HFF-Myc (cell line): ENCODE results near the gene DUSP16.

ENCODE experiments used
- DNase-seq: peaks from one replicate; pipeline ENCODE4 v3.0.0-alpha.2; 2011; ENCODE audit warnings: low read depth; ENCODE audit errors: extremely low read depth
- H3K4me3 ChIP-seq: replicated peaks from 2 replicates; pipeline ENCODE4 v1.5.1; 2011; ENCODE audit warnings: low read depth, mild to moderate bottlenecking, control low read depth, low read length
- CTCF ChIP-seq: IDR thresholded peaks from 2 replicates; pipeline ENCODE4 v1.5.1; 2012; ENCODE audit warnings: mild to moderate bottlenecking, low read depth, low read length, control low read depth; ENCODE audit errors: missing control alignments

The DUSP16 gene

DNA sequence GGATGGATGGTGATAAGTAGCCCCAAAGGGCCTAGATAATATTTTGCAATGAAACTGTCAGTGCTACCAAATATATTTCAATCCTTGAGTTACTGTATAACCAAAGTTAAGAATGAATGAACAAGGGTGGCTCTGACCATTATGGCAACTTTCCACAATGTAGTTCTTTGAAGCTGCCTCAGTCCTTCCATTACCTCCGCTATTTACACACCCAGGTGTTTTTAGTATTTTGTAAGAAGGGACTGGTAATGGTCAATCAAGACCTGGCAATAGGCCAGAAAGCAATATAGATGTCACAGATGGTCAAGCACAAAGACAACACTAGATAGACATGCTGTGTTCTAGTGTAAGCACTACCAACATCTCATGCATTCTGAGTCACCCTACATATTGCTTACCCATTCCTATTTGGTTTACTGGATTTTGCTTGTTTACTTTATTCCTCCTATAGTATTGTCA is 16.3 kb downstream of the DUSP16 start:
- no peak for DNase-seq

GRCh38 chr12:12543959-12544358 is 18.7 kb downstream of the DUSP16 start:
- H3K4me3 ChIP-seq, result no peak overlapping the region
- no peak for TF ChIP-seq CTCF
- DNase-seq, result no peak

More for the DNA sequence above, 16.3 kb downstream of the DUSP16 start:
- no peak for TF ChIP-seq CTCF
- no peak overlapping the region for H3K4me3 ChIP-seq

DNA sequence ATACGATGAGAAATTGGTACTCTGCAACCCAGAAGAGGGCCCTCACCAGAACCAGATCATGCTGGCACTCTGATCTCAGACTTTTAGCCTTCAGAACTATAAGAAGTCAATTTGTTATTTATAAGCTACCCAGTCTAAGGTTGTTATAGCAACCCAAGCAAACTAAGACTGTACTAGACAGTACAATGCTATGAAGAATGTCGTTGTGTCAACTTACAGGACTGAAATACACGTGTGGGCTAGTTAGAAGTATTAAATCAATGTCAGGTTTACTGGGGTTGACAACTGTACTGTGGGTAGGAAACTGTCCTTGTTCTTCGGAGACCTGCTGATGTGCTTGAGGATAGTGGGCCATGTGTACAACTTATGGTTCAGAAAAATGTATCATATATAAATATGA is 19.7 kb downstream of the DUSP16 start:
- H3K4me3 ChIP-seq, result no peak overlapping the region
- no peak for TF ChIP-seq CTCF
- DNase-seq, result no peak

- no peak for TF ChIP-seq CTCF
- DNase-seq, result no peak
- no peak overlapping the region for H3K4me3 ChIP-seq
These were observed 20.4 kb downstream of the DUSP16 start for GRCh38 chr12:12542286-12542685.

- H3K4me3 ChIP-seq, result no peak overlapping the region
- no peak for TF ChIP-seq CTCF
- DNase-seq, result no peak
These were observed 20.9 kb downstream of the DUSP16 start for GRCh38 chr12:12541782-12542181.

GRCh38 chr12:12540261-12541013 is 22.2 kb downstream of the DUSP16 start:
- TF ChIP-seq CTCF, result no peak
- DNase-seq, result no peak
- H3K4me3 ChIP-seq, result no peak overlapping the region
